CD4-positive, alpha-beta T cell treated with Interleukin-2 at 100 ng/mL for 4 hours (primary cell): ENCODE measurements around the gene AASDH.
A peak's percentile ranks its signal among the peaks of the same experiment; 100 is the strongest.

Experiments used
- DNase-seq: peaks from one replicate; pipeline ENCODE4 v3.0.0-alpha.2; 2020; ENCODE audit warnings: low spot score

The AASDH gene

GRCh38 chr4:56387023-56388001, at the start of gene AASDH:
Gene AASDH, minus strand, starts transcription at chr4:56387491. Its CDS starts 3,192 bp downstream, at chr4:56384299.
- peak; percentile 96 for DNase-seq

GRCh38 chr4:56435140-56435926, 48.0 kb upstream of the AASDH start, which contains the start of gene PPAT:
Gene PPAT, minus strand, starts transcription at chr4:56435615. Its CDS starts 138 bp downstream, at chr4:56435477.
- peak; percentile 98 for DNase-seq

GRCh38 chr4:56434599-56435139, 47.4 kb upstream of the AASDH start:
- DNase-seq, result peak; percentile 11

- no peak for DNase-seq
Observed at GRCh38 chr4:56433280-56433679, 46.0 kb upstream of the AASDH start.

GRCh38 chr4:56430203-56430602, 42.9 kb upstream of the AASDH start:
- DNase-seq, result no peak

GRCh38 chr4:56427179-56427578, 39.9 kb upstream of the AASDH start:
- no peak for DNase-seq

GRCh38 chr4:56426273-56426672, 39.0 kb upstream of the AASDH start:
- DNase-seq, result no peak

GRCh38 chr4:56425518-56425917, 38.2 kb upstream of the AASDH start:
- no peak for DNase-seq

GRCh38 chr4:56424697-56425514, 37.6 kb upstream of the AASDH start:
- peak; percentile 65 for DNase-seq

- no peak for DNase-seq
Observed at GRCh38 chr4:56424176-56424575, 36.9 kb upstream of the AASDH start.

GRCh38 chr4:56417396-56417795, 30.1 kb upstream of the AASDH start:
- DNase-seq, result no peak

GRCh38 chr4:56416349-56416748, 29.1 kb upstream of the AASDH start:
- DNase-seq, result no peak

- DNase-seq, result no peak
Observed at GRCh38 chr4:56414135-56414670, 26.9 kb upstream of the AASDH start.

- DNase-seq, result no peak
Observed at GRCh38 chr4:56410247-56411062, 23.2 kb upstream of the AASDH start.

- no peak for DNase-seq
Observed at GRCh38 chr4:56409511-56410090, 22.3 kb upstream of the AASDH start.

GRCh38 chr4:56408978-56409377, 21.7 kb upstream of the AASDH start:
- DNase-seq, result no peak

- no peak for DNase-seq
Observed at GRCh38 chr4:56406151-56406550, 18.9 kb upstream of the AASDH start.

- DNase-seq, result no peak
Observed at GRCh38 chr4:56405016-56405415, 17.7 kb upstream of the AASDH start.

- DNase-seq, result no peak
Observed at GRCh38 chr4:56400560-56400959, 13.3 kb upstream of the AASDH start.

GRCh38 chr4:56391270-56391669, 4.0 kb upstream of the AASDH start:
- no peak for DNase-seq
